IPS-18c (cell line): ENCODE results near the gene PRR7.
"Not testable (repeated sequence)": the region's sequence is repeated elsewhere in the genome, so short reads cannot be mapped to it uniquely, and the experiment has no call there.

Experiments
- H3K4me3 ChIP-seq: 2 replicates; pipeline ENCODE4 v1.7.0; 2013; ENCODE audit warnings: low read depth, mild to moderate bottlenecking, low read length, moderate library complexity; ENCODE audit not compliant: insufficient read depth
- H3K9me3 ChIP-seq: one replicate; pipeline ENCODE4 v1.6.1; 2013; ENCODE audit warnings: mild to moderate bottlenecking, low read length, moderate library complexity; ENCODE audit not compliant: control insufficient read depth, insufficient read depth

PRR7 gene

DNA sequence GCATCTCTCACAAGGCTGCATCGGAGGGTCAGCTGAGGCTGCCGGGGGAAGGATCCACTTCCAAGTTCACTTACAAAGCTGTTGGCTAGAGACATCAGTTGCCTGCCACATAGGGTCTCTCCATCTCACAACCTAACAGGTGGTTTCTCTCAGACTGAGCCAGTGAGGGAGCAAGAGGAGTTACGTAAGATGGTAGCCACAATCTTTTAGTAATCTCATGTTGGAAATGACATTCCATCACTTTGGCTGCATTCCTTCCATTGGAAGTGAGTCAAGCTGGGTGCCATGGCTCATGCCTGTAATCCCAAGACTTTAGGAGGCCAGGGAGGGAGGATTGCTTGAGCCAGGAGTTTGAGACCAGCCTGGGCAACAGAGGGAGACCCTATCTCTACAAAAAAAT, 27.6 kb upstream of the PRR7 start:
- Histone ChIP-seq H3K4me3 (no peak overlapping the region), H3K9me3 (peaks cover 2% of the 10 kb centered on the region)

DNA sequence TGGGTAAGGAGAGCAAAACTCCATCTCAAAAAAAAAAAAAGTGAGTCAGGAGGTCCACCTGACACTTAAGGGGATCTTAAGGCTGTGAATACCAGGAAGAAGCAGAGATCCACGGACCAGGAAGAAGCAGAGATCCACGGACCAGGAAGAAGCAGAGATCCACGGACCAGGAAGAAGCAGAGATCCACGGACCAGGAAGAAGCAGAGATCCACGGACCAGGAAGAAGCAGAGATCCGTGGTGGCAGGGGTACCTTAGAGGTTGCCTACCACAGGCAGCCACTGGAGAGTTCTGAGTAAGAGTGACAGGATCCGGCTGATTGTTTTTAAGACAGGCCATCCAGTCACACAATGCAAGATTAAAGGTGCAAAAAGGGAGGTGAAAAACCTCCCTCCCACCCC, 26.1 kb upstream of the PRR7 start:
- H3K4me3 ChIP-seq, H3K9me3 ChIP-seq: not testable (repeated sequence)

DNA sequence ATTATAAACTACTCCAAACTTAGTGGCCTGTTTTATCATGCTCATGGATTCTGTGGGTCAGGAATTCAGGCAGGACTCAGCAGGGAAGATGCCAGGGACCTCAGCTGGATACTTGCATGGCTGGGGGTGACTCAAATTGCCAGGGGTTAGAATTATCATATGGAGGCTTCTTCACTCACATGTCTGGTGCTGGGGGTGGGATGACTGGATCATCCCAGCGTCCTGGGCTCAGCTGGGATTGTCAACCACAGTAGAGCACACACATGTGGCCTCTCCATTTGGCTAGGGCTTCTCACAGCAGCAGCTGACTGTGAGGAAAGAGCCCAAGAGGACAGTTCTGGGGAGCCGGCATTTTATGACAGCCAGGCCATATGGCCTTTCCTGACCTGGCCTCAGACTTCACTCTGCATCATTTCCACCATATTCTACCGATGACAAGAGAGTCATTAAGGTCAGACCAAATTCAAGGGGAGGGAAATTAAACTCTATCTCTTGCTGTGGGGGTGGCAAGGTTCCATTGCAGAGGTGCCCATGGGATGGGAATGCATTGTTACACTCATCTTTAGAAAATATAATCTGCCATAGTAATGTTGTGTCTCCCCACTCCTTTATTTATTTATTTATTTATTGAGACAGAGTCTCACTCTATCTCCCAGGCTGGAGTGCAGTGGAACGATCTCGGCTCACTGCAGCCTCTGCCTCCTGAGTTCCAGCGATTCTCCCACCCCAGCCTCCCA, 25.4 kb upstream of the PRR7 start:
- no peaks in the 10 kb centered on the region for H3K9me3 ChIP-seq
- H3K4me3 ChIP-seq, result no peak overlapping the region

DNA sequence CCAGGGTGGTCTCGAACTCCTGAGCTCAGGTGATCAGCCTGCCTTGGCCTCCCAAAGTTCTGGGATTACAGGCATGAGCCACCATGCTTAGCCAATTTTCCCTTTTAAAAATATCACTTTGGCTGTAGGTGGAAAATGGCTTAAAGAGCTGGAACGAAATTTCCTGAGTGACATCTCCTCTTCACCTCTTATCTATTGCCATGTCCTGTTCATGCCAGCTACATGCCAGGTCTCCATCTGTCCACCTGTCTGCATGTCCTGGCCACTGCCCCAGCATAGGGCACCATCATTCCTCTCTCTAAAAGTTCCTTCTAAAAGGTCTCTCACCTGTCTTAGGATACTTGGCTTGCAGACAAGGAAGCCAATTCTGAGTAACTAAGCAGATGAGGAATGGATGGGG, 22.9 kb upstream of the PRR7 start:
- H3K4me3 ChIP-seq, result no peak overlapping the region
- H3K9me3 ChIP-seq, result no peaks in the 10 kb centered on the region

DNA sequence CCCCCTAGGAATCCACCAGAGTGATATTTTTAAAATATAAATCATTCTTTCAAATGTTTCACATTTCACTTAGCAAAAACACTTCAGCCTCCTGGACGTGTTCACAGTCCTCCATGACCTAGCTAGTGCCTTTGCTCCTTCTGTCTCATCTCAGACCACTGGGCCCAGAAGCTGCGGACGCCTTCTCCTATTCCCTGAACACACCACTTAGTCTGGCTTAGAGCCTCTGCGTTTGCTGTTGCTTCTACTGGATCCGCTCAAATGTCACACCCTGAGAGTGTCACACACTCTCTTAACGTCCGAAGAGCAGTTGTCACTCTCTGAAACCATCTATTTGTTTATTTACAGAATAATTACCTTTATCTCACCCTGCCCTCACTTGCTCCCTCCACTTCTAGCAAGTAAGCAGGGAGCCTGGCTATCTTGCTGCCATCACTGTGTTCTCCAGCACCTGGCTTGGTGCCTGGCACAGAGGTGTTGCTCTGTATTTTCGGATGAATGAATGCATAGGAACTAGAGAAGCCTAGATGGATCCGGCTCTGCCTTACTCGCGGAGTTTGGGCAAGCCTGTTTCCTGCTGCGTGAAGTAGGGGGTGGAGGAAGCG, 21.3 kb upstream of the PRR7 start:
- Histone ChIP-seq H3K4me3 (peak overlapping the region; percentile 78), H3K9me3 (no peaks in the 10 kb centered on the region)

DNA sequence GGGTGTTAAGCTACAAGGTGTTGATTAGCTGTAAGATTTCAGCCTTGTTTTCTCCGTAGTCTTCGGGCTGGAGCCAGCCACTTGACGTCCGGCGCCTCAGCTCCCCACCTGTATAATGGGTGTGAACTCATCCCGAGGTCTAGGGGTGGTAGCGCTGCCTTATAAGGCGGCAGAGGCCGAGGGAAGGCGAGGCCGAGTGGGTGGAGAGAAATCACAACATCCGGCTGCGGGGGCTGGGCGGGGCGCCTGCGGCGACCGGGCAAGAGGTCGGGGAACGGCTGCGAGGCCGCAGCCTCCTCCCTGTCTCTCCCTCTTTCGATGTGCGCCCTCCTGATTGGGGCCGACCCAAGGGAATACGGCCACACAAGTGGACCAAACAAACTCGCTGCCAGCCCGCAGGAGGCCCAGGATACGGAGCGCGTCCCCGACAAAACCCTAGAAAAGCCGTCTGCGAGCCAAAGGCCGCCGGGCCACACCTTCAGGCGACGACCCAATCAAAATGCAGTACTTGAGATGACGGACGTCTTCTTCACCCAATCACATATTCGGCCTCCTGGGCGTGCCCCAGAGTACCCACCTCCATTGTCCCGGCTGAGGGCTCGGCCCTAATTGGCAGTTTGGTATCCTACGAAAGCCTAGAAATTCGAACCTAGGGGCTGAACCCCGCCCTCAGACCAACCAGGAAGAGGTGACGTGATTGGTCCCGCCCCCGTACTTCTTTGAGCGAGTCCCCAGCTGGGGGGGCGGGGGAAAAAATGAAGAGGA, 20.6 kb upstream of the PRR7 start:
- H3K4me3 ChIP-seq, result peak overlapping the region; percentile 78
- no peaks in the 10 kb centered on the region for H3K9me3 ChIP-seq

DNA sequence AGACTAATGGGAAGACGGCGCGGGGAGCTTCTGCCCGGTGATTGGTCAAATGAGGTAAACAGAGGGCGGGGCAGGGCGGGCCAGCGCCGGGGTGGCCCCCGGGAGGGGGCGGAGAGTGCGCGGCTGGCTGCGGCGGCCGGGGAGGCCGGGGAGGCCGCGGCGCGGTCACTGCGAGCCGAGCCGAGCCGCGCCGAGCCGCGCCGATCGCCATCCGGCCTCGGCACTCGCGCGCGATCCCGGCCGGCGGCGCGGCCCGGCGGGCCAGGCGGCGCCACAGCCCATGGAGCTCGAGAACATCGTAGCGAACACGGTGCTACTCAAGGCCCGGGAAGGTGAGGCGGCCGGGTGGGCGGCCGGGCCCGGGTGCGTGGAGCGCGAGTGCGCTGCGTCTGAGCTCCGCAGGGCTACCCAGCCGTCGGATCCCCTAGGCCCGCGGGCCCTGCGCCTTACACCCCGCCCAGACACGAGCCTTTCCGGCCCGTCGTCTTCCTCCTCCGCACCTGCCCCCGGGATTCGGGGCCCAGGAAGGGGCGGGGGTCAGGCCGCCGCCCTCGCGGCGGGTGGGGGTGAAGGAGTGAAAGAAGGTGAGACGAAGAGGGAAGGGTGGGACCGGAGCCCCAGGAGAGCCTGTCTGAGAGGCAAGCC, 19.9 kb upstream of the PRR7 start, which contains the start of gene GRK6:
GRK6 (plus strand) TSS at position 111 of the 645 bp plus-strand sequence; CDS start at position 281, 170 bp downstream.
- H3K4me3 ChIP-seq, result peak within 1 kb of the TSS; percentile 78

DNA sequence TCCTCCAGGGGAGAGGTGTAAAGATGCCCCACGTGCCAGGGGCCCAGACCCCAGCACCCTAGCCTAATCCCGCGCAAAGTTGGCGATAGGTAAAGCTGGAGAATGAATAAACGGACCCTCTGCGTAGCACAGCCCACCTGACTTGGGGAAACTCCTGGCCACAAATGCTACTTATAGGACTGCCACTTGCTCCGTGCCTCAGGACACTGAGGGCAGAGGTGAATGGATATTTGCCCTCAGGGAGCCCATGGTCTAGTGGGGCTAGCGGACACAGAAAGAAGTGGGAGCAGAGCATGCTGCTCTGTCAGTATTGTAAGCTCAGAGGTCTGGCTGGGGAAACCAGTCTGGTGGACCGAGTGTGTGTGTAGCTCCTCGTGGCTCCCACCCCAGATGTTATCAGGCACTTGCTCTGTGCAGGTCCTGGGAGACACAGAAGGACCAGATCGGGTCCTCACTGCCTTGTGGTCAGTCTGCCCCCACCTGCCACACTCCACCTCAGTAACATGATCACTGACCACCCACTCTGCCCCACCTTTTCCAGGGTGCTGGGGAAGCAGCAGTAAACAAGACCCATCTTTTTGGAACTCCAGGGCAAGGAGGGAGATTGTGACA, 19.3 kb upstream of the PRR7 start:
- Histone ChIP-seq H3K9me3 (no peaks in the 10 kb centered on the region), H3K4me3 (peak overlapping the region; percentile 75)

More for the DNA sequence above, 19.9 kb upstream of the PRR7 start, which contains the start of gene GRK6:
- H3K9me3 ChIP-seq, result no peaks in the 10 kb centered on the region

DNA sequence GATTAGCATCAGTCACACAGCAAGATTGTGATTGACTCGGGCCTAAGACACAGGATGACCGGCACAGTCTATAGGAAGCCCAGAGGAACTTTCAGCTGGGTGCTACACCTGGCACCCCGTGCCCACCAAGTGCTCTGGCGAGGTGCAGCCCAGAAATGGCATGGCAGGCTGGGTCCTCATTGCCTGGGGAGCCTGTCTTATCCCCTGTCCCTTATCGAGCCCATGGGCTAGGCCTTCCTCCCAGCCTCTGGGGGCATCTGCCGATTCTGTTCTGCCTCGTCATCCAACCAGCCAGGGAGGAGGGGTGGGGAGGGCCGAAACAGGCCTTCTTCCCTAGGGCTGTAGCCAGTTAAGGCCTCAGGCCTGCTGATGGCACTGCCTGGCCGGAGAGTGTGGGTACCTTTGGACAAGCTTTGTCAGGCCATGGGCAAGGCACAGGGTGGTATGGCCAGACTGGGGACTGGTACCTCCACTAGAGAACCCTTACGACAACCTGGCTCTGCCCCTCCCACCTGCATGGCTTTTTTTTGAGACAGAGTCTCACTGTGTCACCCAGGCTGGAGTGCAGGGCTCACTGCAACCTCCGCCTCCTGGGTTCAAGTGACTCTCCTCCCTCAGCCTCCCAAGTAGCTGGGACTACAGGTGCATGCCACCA, 18.6 kb upstream of the PRR7 start:
- Histone ChIP-seq H3K4me3 (peak overlapping the region; percentile 75; the same call in 1 of the 2 replicates), H3K9me3 (no peaks in the 10 kb centered on the region)

DNA sequence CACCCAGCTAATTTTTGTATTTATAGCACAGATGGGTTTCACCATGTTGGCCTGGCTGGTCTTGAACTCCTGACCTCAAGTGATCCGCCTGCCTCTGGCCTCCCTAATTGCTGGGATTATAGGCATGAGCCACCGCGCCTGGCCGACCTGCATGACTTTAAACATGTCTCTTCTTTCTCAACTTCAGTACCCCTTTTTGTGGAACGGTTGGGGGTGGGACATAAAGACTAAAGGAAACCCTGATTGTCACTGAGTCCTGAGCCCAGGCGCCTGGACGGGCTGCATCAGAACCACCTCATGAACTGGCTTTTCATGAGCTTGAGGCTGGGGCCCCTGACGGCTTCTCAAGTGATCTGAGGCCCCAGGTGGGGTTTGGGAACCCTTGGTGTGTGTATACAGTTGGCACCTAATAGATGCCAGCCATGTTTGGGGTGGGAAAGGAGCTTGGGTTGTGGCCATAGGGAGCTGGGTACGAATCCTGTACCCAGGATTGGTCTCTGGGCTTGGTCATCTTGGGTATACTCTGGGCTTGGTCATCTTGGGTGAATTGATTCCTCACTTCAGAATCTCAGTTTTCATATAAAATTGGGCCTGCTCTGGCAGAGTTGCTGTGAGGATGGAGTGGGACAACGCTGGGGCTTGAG, 17.9 kb upstream of the PRR7 start:
- no peak overlapping the region for H3K4me3 ChIP-seq
- no peaks in the 10 kb centered on the region for H3K9me3 ChIP-seq

DNA sequence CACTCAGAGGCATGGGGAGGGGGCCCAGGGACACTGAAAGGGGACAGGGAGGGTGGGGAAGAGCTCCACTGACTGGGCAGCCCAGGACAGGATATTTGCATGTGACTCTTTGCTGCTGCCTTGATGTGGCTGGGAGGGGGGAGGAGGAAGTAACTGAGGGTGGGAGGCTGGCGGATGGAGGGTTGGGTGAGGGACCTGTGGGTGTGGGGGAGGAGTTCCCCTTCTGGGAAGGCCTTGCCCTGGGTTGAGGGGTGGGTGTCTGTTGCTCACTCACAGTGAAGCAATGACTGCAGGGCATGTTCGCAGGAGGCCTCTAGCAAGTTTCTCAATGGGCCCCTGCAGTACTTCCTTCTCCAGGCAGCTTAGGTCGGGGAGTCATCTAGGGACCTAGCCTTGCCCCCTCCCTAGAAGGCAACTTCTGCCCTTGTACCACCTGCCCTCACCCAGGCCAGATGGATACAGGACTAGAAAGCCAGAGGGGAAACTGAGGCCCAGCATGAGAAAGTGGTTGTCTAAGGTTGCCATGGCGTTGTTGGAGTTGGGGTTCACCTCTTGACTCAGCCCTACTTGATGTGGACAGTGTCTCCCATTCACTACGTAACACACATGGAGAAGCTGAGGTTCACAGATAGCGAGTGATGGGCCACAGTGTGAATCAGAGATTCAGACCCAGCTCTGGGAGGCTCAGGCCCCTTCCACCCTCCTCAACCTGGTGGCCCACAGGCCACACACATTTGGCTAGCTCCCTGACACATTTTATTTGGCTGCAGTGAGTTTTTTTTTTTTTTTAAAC, 17.2 kb upstream of the PRR7 start:
- Histone ChIP-seq H3K4me3 (no peak overlapping the region), H3K9me3 (no peaks in the 10 kb centered on the region)

DNA sequence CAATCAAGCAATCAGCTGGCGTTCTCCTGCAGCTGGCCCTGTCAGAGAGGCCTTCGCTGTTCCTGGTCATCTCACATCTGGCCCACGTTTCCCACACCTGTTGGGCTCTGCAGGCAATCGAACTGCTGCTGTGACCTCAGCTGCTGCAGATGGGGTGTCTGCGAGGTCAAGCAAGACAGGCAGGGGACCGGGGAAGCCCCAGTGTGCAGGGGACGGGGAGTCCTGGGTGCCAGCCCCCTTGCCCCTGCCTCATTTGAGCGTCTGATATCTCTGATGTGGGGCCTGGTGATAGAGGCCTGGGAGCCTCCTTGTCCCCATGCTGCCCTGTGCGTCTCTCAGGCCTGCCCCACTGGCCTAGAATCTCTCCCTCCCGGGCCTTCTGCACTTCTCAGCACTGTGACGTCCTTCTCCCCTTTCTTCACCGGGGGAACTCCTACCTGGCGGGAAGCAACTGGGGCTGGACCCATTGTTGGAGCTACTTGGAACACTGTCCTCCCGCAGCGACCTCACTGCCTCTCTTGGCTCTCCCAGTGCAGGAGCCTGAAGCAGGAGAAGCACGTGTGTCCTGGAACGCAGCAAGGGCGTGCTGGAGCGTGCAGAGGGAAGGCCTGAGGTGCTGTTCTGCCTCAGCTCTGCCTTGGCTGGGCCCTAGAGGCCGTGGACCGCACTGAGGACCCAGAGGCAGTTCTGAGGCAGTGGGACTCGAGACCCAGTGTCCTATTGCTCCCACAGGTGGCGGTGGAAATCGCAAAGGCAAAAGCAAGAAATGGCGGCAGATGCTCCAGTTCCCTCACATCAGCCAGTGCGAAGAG, 16.3 kb upstream of the PRR7 start:
- no peak overlapping the region for H3K4me3 ChIP-seq
- no peaks in the 10 kb centered on the region for H3K9me3 ChIP-seq

DNA sequence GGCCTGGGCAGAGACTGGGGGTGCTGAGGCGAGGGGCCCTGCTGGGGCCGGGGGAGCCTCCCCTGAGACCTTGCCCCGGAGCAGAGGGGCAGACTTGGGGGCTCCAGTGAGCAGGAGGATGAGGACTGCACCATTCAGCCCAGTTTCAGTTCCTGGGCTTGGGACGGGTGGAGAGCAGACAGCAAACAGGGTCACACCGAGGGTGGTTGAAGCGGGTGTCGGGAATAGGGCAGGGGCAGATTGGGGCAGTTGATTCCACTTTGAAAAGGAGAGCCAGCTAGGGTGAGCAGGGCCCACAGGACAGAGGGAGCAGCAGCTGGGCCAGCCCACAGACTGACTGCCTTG, 15.7 kb upstream of the PRR7 start:
- Histone ChIP-seq H3K9me3 (no peaks in the 10 kb centered on the region), H3K4me3 (no peak overlapping the region)

DNA sequence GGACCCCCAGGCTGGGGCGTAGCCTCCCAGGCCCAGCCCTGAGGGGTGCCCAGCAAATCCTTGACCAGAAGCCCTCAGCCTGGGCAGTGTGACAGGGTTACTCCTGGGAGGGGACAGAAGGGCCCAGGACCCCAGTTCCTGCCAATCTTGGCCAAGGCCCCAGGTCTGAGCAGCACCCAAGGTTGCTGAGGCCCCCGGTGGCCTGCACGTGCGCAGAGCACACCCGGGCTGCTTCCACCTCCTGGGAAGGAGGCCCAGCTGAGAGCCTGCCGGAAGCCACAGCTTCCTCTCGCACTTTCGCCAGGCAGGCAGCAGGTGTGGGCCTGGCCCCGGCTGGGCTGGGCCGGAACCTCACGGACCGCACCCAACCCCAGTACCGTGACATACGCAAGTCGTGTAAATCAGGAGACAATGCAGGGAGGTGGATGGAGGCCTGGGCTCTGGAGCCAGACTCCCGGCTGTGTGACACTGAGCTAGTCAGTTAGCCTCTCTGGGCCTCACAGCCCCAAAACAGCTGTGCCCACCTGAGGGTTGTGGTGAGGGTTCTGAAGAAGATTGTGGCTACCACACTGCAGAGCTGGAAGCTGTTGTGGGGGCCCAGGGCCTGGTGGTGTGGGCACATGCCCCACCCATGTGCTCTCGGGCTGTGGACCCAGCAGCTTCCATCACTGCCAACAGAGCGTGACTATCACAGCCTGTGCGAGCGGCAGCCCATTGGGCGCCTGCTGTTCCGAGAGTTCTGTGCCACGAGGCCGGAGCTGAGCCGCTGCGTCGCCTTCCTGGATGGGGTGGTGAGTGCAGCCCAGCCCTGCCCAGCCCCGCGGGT, 15.1 kb upstream of the PRR7 start:
- Histone ChIP-seq H3K4me3 (no peak overlapping the region), H3K9me3 (no peaks in the 10 kb centered on the region)
